CD14-positive monocyte (primary cell): ENCODE measurements around the gene TIMELESS. TPM values are rescaled to one million over a fixed set of nuclear protein-coding genes. Genes with fewer than 3 reads are reported as not detected.
"Not testable (repeated sequence)": the region's sequence is repeated elsewhere in the genome, so short reads cannot be mapped to it uniquely, and the experiment has no call there.

Experiments used
- DNase-seq, 3 donors: peaks; one replicate each; pipeline ENCODE4 v3.0.0-alpha.2; 2011 to 2022
- H2AFZ ChIP-seq: 2 replicates; pipeline ENCODE4 v1.6.0; 2012; ENCODE audit warnings: mild to moderate bottlenecking, low read depth, low read length, inconsistent platforms; ENCODE audit not compliant: insufficient read depth, poor library complexity, severe bottlenecking
- H3K27ac ChIP-seq, 2 donors: 1 replicate in 1 of 2; 2 replicates in 1 of 2; pipeline ENCODE4 v1.5.1; 2012 to 2013; ENCODE audit warnings: low read length in 2 of 2, control low read depth in 1 of 2, inconsistent platforms in 1 of 2, low read depth in 1 of 2, mild to moderate bottlenecking in 1 of 2
- H3K27me3 ChIP-seq, 2 donors: one replicate each; pipeline versions ENCODE4 v1.6.0 to v1.6.1; 2011 to 2013; ENCODE audit warnings: low read length in 2 of 2; ENCODE audit not compliant: control insufficient read depth in 2 of 2, insufficient read depth in 2 of 2
- H3K36me3 ChIP-seq, 2 donors: replicated peaks in 1 of 2; 1 replicate in 1 of 2; 2 replicates in 1 of 2; pipeline versions ENCODE4 v1.5.1 to v1.6.1; 2012 to 2013; ENCODE audit warnings: low read length in 2 of 2, control low read depth in 1 of 2, inconsistent platforms in 1 of 2, mild to moderate bottlenecking in 1 of 2; ENCODE audit not compliant: insufficient read depth in 2 of 2, control insufficient read depth in 1 of 2
- H3K4me1 ChIP-seq, 2 donors: 1 replicate in 1 of 2; 2 replicates in 1 of 2; pipeline versions ENCODE4 v1.5.1 to v1.6.1; 2012 to 2013; ENCODE audit warnings: low read length in 2 of 2, control low read depth in 1 of 2, inconsistent platforms in 1 of 2, mild to moderate bottlenecking in 1 of 2, moderate library complexity in 1 of 2; ENCODE audit not compliant: insufficient read depth in 2 of 2, control insufficient read depth in 1 of 2
- H3K4me2 ChIP-seq: replicated peaks from 2 replicates; pipeline ENCODE3; 2012; ENCODE audit warnings: low read length, moderate library complexity, mild to moderate bottlenecking; ENCODE audit not compliant: poor library complexity, severe bottlenecking; ENCODE audit errors: extremely low read depth
- H3K4me3 ChIP-seq, 3 experiments: fragments of 200-600 bp in 1 of 3; sonication (generic) in 1 of 3; replicated peaks in 1 of 3; 1 replicate in 2 of 3; 2 replicates in 1 of 3; pipeline ENCODE4 v1.5.1; 2011 to 2013; ENCODE audit warnings: low read length in 3 of 3, mild to moderate bottlenecking in 3 of 3, control low read depth in 2 of 3, low read depth in 2 of 3, inconsistent platforms in 1 of 3, moderate library complexity in 1 of 3
- H3K79me2 ChIP-seq: 2 replicates; pipeline ENCODE4 v1.6.0; 2012; ENCODE audit warnings: mild to moderate bottlenecking, control low read depth, inconsistent platforms, low read length, moderate library complexity; ENCODE audit not compliant: insufficient read depth
- H3K9ac ChIP-seq: 2 replicates; pipeline ENCODE4 v1.6.0; 2017; ENCODE audit warnings: low read length, mild to moderate bottlenecking; ENCODE audit not compliant: insufficient read depth, poor library complexity, severe bottlenecking
- H3K9me3 ChIP-seq, 2 donors: replicated peaks in 1 of 2; 1 replicate in 1 of 2; 2 replicates in 1 of 2; pipeline versions ENCODE4 v1.5.1 to v1.6.1; 2012 to 2013; ENCODE audit warnings: low read length in 2 of 2, control low read depth in 1 of 2; ENCODE audit not compliant: control insufficient read depth in 1 of 2, insufficient read depth in 1 of 2
- H4K20me1 ChIP-seq: 2 replicates; pipeline ENCODE4 v1.6.0; 2012; ENCODE audit warnings: mild to moderate bottlenecking, low read length, control low read depth, moderate library complexity; ENCODE audit not compliant: insufficient read depth
- H3K27ac Mint-ChIP-seq, 7 donors: one replicate each; pipeline ENCODE4 v1.8.0; 2020; ENCODE audit warnings: mild to moderate bottlenecking in 7 of 7, mixed read lengths in 7 of 7, moderate library complexity in 6 of 7, inconsistent platforms in 2 of 7
- H3K27me3 Mint-ChIP-seq, 3 donors: one replicate each; pipeline ENCODE4 v1.8.0; 2021 to 2022; ENCODE audit warnings: low read depth in 3 of 3, mild to moderate bottlenecking in 3 of 3, mixed read lengths in 3 of 3, moderate library complexity in 3 of 3, inconsistent platforms in 1 of 3
- H3K36me3 Mint-ChIP-seq, 2 donors: one replicate each; pipeline ENCODE4 v1.8.0; 2020; ENCODE audit warnings: mixed read lengths in 2 of 2, inconsistent platforms in 1 of 2, mild to moderate bottlenecking in 1 of 2
- H3K4me1 Mint-ChIP-seq: one replicate; pipeline ENCODE4 v1.8.0; 2020; ENCODE audit warnings: mild to moderate bottlenecking, mixed read lengths
- H3K4me3 Mint-ChIP-seq, 2 donors: one replicate each; pipeline ENCODE4 v1.8.0; 2020; ENCODE audit warnings: mild to moderate bottlenecking in 2 of 2, mixed read lengths in 2 of 2, moderate library complexity in 1 of 2
- H3K9me3 Mint-ChIP-seq, 7 donors: one replicate each; pipeline ENCODE4 v1.8.0; 2020 to 2022; ENCODE audit warnings: mixed read lengths in 7 of 7, mild to moderate bottlenecking in 6 of 7, moderate library complexity in 6 of 7, inconsistent platforms in 2 of 7
- WGBS: methylation state at CpG from one replicate; pipeline ENCODE4 v1.1.5; 2013; ENCODE audit warnings: missing lambda C conversion rate; ENCODE audit not compliant: insufficient coverage; 5-methylcytosine and 5-hydroxymethylcytosine counted together
- intact Hi-C, 2 donors: fragments of 100-400 bp; cut with micrococcal nuclease; formaldehyde crosslinking; loops; one replicate each; pipeline versions ENCODE4 v1.15.0 to v1.15.1; 2023
- polyA plus RNA-seq, 3 donors: library from polyadenylated mRNA; depleted of rRNA in 1 of 3; unstranded in 2 of 3; stranded (reverse) in 1 of 3; fragments of 300-500 nt in 2 of 3; fragments of >200 nt in 1 of 3; fragmentation: Illumina TruSeq in 2 of 3; gene quantifications; 1 replicate in 2 of 3; 2 replicates in 1 of 3; pipeline ENCODE4 v1.2.3, GENCODE V29; 2012 to 2021
- TF ChIP-seq, protein P1 (sequence below): fragments of 200-600 bp; IDR thresholded peaks from one replicate; pipeline ENCODE4 v1.8.0; 2022; ENCODE audit warnings: antibody characterized with exemption, mild to moderate bottlenecking

The TIMELESS gene
- polyA plus RNA-seq, 3 donors = 1.5 to 2.3 (median 1.5) TPM

DNA sequence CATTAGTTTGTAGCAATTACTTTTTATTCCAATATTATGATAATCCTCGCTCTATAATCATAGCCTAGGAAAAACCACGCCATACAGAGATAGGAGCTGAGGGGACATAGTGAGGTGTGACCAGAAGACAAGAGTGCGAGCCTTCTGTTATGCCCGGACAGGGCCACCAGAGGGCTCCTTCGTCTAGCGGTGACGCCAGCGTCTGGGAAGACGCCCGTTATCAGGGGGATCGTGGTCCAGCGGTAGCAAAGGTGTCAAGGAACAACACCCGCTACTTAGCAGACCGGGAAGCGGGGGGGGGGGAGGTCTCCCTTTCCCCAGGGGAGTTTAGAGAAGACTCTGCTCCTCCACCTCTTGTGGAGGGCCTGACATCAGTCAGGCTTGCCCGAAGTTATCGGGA lies 47.5 kb upstream of the TIMELESS start:
- H3K4me3 ChIP-seq, H3K27me3 ChIP-seq, H3K36me3 ChIP-seq, H3K27ac ChIP-seq, H3K9ac ChIP-seq, H3K79me2 ChIP-seq, H4K20me1 ChIP-seq, H3K4me1 ChIP-seq, H3K4me1 Mint-ChIP-seq, H3K27ac Mint-ChIP-seq, intact Hi-C loops, H3K36me3 Mint-ChIP-seq: not testable (repeated sequence)
- peak overlapping the region; percentile 56 for H2AFZ ChIP-seq
- H3K4me3 Mint-ChIP-seq = peak overlapping the region; percentile 61 to 65
- H3K4me2 ChIP-seq = peak overlapping the region; percentile 15
- TF ChIP-seq, protein P1, sequence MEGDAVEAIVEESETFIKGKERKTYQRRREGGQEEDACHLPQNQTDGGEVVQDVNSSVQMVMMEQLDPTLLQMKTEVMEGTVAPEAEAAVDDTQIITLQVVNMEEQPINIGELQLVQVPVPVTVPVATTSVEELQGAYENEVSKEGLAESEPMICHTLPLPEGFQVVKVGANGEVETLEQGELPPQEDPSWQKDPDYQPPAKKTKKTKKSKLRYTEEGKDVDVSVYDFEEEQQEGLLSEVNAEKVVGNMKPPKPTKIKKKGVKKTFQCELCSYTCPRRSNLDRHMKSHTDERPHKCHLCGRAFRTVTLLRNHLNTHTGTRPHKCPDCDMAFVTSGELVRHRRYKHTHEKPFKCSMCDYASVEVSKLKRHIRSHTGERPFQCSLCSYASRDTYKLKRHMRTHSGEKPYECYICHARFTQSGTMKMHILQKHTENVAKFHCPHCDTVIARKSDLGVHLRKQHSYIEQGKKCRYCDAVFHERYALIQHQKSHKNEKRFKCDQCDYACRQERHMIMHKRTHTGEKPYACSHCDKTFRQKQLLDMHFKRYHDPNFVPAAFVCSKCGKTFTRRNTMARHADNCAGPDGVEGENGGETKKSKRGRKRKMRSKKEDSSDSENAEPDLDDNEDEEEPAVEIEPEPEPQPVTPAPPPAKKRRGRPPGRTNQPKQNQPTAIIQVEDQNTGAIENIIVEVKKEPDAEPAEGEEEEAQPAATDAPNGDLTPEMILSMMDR = peak; percentile 43
- WGBS = no CpG with 5 or more reads among the region's 17 CpGs
- H3K9me3 Mint-ChIP-seq = peaks cover 0 to 13% (median 8%) of the 10 kb centered on the region in 7 donors
- peaks cover 0 to 14% of the 10 kb centered on the region in 2 donors for H3K9me3 ChIP-seq
- peaks cover 4 to 12% (median 10%) of the 10 kb centered on the region in 3 donors for H3K27me3 Mint-ChIP-seq
- DNase-seq = peak in 2 of 3 donors; percentile 27

DNA sequence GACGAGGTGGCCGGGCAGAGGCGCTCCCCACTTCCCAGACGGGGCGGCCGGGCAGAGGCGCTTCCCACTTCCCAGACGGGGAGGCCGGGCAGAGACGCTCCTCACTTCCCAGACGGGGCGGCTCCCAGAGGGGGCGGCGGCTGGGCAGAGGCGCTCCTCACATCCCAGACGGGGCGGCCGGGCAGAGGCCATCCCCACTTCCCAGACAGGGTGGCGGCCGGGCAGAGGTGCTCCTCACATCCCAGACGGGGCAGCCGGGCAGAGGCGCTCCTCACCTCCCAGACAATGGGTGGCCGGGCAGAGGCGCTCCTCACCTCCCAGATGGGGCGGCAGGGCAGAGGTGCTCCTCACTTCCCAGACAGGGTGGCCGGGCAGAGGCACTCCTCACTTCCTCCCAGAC lies 45.3 kb upstream of the TIMELESS start:
- H3K36me3 ChIP-seq, H3K4me1 ChIP-seq, H2AFZ ChIP-seq, H3K79me2 ChIP-seq, intact Hi-C loops, H3K27ac Mint-ChIP-seq, H4K20me1 ChIP-seq, H3K4me3 ChIP-seq, H3K36me3 Mint-ChIP-seq, H3K4me3 Mint-ChIP-seq, DNase-seq, H3K27ac ChIP-seq, H3K4me2 ChIP-seq, H3K4me1 Mint-ChIP-seq, H3K9ac ChIP-seq: not testable (repeated sequence)
- peaks cover 23 to 33% (median 26%) of the 10 kb centered on the region in 3 donors for H3K27me3 Mint-ChIP-seq
- WGBS = 95% methylated on average over 25 of the region's 27 CpGs
- peaks cover 0 to 13% (median 8%) of the 10 kb centered on the region in 7 donors for H3K9me3 Mint-ChIP-seq
- peaks cover 7 to 26% of the 10 kb centered on the region in 2 donors for H3K27me3 ChIP-seq
- peaks cover 0 to 14% of the 10 kb centered on the region in 2 donors for H3K9me3 ChIP-seq

DNA sequence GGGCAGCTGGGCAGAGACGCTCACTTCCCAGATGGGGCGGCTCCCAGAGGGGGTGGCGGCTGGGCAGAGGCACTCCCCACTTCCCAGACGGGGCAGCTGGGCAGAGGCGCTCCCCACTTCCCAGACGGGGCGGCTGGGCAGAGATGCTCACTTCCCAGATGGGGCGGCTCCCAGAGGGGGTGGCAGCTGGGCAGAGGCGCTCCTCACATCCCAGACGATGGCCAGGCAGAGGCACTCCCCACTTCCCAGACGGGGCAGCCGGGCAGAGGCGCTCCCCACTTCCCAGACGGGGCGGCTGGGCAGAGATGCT lies 44.8 kb upstream of the TIMELESS start:
- Mint-ChIP-seq H3K9me3 (peaks cover 0 to 17% (median 11%) of the 10 kb centered on the region in 7 donors), H3K27me3 (peaks cover 27 to 38% (median 30%) of the 10 kb centered on the region in 3 donors)
- H3K4me1 ChIP-seq, H3K79me2 ChIP-seq, H3K4me1 Mint-ChIP-seq, H3K36me3 ChIP-seq, H3K36me3 Mint-ChIP-seq, H3K27ac Mint-ChIP-seq, intact Hi-C loops, H2AFZ ChIP-seq, H3K4me3 Mint-ChIP-seq, H3K9ac ChIP-seq, H3K4me3 ChIP-seq, H3K4me2 ChIP-seq, H4K20me1 ChIP-seq, DNase-seq, H3K27ac ChIP-seq: not testable (repeated sequence)
- H3K27me3 ChIP-seq = peaks cover 11 to 30% of the 10 kb centered on the region in 2 donors
- peaks cover 2 to 14% of the 10 kb centered on the region in 2 donors for H3K9me3 ChIP-seq
- 100% methylated on average over 11 of the region's 15 CpGs for WGBS

DNA sequence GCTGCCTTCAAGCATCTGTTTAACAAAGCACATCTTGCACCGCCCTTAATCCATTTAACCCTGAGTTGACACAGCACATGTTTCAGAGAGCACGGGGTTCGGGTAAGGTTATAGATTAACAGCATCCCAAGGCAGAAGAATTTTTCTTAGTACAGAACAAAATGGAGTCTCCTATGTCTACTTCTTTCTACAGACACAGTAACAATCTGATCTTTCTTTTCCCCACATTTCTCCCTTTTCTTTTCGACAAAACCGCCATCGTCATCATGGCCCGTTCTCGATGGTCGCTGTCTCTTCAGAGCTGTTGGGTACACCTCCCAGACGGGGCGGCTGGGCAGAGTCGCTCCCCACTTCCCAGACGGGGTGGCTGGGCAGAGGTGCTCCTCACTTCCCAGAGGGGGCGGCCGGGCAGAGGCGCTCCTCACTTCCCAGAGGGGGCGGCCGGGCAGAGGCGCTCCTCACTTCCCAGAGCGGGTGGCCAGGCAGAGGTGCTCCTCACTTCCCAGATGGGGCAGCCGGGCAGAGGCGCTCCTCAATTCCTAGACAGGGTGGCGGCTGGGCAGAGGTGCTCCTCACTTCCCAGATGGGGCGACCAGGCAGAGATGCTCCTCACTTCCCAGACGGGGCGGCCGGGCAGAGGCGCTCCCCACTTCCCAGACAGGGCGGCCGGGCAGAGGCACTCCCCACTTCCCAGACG lies 44.3 kb upstream of the TIMELESS start:
- H2AFZ ChIP-seq, H3K4me1 ChIP-seq, H3K36me3 ChIP-seq, H3K9ac ChIP-seq, H3K36me3 Mint-ChIP-seq, H3K27ac ChIP-seq, H4K20me1 ChIP-seq, H3K4me3 Mint-ChIP-seq, H3K79me2 ChIP-seq, H3K4me3 ChIP-seq, H3K27ac Mint-ChIP-seq, DNase-seq, H3K4me1 Mint-ChIP-seq, H3K4me2 ChIP-seq, intact Hi-C loops: not testable (repeated sequence)
- Mint-ChIP-seq H3K27me3 (peaks cover 32 to 42% (median 34%) of the 10 kb centered on the region in 3 donors), H3K9me3 (peaks cover under 1 to 22% (median 16%) of the 10 kb centered on the region in 7 donors)
- peaks cover 6 to 16% of the 10 kb centered on the region in 2 donors for H3K9me3 ChIP-seq
- peaks cover 16 to 35% of the 10 kb centered on the region in 2 donors for H3K27me3 ChIP-seq
- WGBS = 96% methylated on average over 25 of the region's 31 CpGs
